HepG2 (cell line): ENCODE data around the gene ZBTB7A. TPM values are rescaled to one million over a fixed set of nuclear protein-coding genes. Genes with fewer than 3 reads are reported as not detected.

Source experiments
- ATRX ChIP-seq: sonication (generic); formaldehyde crosslinking; IDR thresholded peaks from 2 replicates; pipeline ENCODE4 v1.4.0; 2020; ENCODE audit warnings: missing genetic modification reagents, borderline replicate concordance
- CREB3 ChIP-seq: sonication (generic); formaldehyde crosslinking; IDR thresholded peaks from 2 replicates; pipeline ENCODE4 v1.5.0; 2020; ENCODE audit warnings: missing genetic modification reagents
- HNRNPUL1 ChIP-seq: fragments of 200-400 bp; formaldehyde crosslinking; IDR thresholded peaks from 2 replicates; pipeline ENCODE4 v1.6.1; 2017; ENCODE audit warnings: low read depth, mild to moderate bottlenecking, low read length, moderate library complexity
- RBFOX2 ChIP-seq: fragments of 200-400 bp; formaldehyde crosslinking; IDR thresholded peaks from 2 replicates; pipeline ENCODE4 v1.6.1; 2017; ENCODE audit warnings: low read depth, mild to moderate bottlenecking, low read length
- REPIN1 ChIP-seq: sonication (generic); formaldehyde crosslinking; IDR thresholded peaks from 2 replicates; pipeline ENCODE4 v1.8.0; 2022; ENCODE audit warnings: missing genetic modification reagents, low read depth, mild to moderate bottlenecking, borderline replicate concordance
- SNRNP70 ChIP-seq: fragments of 200-400 bp; formaldehyde crosslinking; IDR thresholded peaks from 2 replicates; pipeline ENCODE4 v1.6.1; 2017; ENCODE audit warnings: mild to moderate bottlenecking, low read depth, low read length, moderate library complexity
- SRSF1 ChIP-seq: fragments of 200-400 bp; formaldehyde crosslinking; optimal IDR thresholded peaks from 2 replicates; pipeline ENCODE3; 2017; ENCODE audit warnings: mild to moderate bottlenecking, low read depth, low read length, moderate library complexity
- TEF ChIP-seq: sonication (generic); formaldehyde crosslinking; IDR thresholded peaks from 2 replicates; pipeline ENCODE4 v1.5.0; 2020; ENCODE audit warnings: missing genetic modification reagents
- ZBTB1 ChIP-seq: sonication (generic); formaldehyde crosslinking; IDR thresholded peaks from 2 replicates; pipeline ENCODE4 v1.4.0; 2020; ENCODE audit warnings: missing genetic modification reagents, borderline replicate concordance
- polyA plus RNA-seq, 8 experiments: library from polyadenylated mRNA; depleted of rRNA in 3 of 8; stranded (reverse) in 7 of 8; unstranded in 1 of 8; fragments of >200 nt; fragmentation: Illumina TruSeq in 4 of 8; extraction: Trizol in 4 of 8; gene quantifications; 2 replicates each; pipeline versions ENCODE4 v1.2.1 to v1.2.3, GENCODE V29; 2011 to 2016; ENCODE audit warnings: low read depth in 4 of 8, missing spikeins in 1 of 8, mixed read lengths in 1 of 8; ENCODE audit not compliant: insufficient read depth in 1 of 8
- total RNA-seq, 5 experiments: library from RNA; depleted of rRNA; stranded (reverse); fragments of >200 nt; fragmentation: Illumina TruSeq; extraction: Trizol; gene quantifications; 2 replicates each; pipeline ENCODE4 v1.2.3, GENCODE V29; 2016; ENCODE audit warnings: low read depth in 1 of 5
- TF ChIP-seq, protein P1 (sequence below): sonication (generic); formaldehyde crosslinking; conservative IDR thresholded peaks from 2 replicates; pipeline ENCODE4 v1.4.0; 2020; ENCODE audit warnings: missing genetic modification reagents
- TF ChIP-seq, protein P2 (sequence below), 2 experiments: sonication (generic) in 1 of 2; formaldehyde crosslinking in 1 of 2; IDR thresholded peaks; 2 replicates each; pipeline versions ENCODE4 v1.5.1 to v1.6.1; 2011 to 2020; ENCODE audit warnings: borderline replicate concordance in 1 of 2, low read depth in 1 of 2, low read length in 1 of 2, mild to moderate bottlenecking in 1 of 2, missing genetic modification reagents in 1 of 2, moderate library complexity in 1 of 2

Gene ZBTB7A
- total and polyA plus RNA-seq, 2 of the 13 experiments (the other 11 are each of a cell fraction or from before 2014, with no cell fraction given) = 3.6 to 4.0 TPM

GRCh38 chr19:4031420-4031819 lies 35.3 kb downstream of the ZBTB7A start (continued):
- TF ChIP-seq TEF = no peak
- TF ChIP-seq RBFOX2 = no peak
- TF ChIP-seq REPIN1 = no peak
- TF ChIP-seq, protein P1, sequence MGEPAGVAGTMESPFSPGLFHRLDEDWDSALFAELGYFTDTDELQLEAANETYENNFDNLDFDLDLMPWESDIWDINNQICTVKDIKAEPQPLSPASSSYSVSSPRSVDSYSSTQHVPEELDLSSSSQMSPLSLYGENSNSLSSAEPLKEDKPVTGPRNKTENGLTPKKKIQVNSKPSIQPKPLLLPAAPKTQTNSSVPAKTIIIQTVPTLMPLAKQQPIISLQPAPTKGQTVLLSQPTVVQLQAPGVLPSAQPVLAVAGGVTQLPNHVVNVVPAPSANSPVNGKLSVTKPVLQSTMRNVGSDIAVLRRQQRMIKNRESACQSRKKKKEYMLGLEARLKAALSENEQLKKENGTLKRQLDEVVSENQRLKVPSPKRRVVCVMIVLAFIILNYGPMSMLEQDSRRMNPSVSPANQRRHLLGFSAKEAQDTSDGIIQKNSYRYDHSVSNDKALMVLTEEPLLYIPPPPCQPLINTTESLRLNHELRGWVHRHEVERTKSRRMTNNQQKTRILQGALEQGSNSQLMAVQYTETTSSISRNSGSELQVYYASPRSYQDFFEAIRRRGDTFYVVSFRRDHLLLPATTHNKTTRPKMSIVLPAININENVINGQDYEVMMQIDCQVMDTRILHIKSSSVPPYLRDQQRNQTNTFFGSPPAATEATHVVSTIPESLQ (CRISPR knock-in tag) = no peak
- no peak for TF ChIP-seq ZBTB1 (CRISPR knock-in tag)
- TF ChIP-seq, protein P2, sequence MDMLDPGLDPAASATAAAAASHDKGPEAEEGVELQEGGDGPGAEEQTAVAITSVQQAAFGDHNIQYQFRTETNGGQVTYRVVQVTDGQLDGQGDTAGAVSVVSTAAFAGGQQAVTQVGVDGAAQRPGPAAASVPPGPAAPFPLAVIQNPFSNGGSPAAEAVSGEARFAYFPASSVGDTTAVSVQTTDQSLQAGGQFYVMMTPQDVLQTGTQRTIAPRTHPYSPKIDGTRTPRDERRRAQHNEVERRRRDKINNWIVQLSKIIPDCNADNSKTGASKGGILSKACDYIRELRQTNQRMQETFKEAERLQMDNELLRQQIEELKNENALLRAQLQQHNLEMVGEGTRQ (IDR thresholded peaks at IDR 0.05; ENCODE audit: low read depth, low read length) = no peak
- TF ChIP-seq, protein P2 (CRISPR knock-in tag; IDR thresholded peaks at IDR 0.05; ENCODE audit: borderline replicate concordance) = no peak
- no peak for TF ChIP-seq SNRNP70
- TF ChIP-seq CREB3 (CRISPR knock-in tag) = no peak
- TF ChIP-seq HNRNPUL1 = no peak
- TF ChIP-seq SRSF1 = no peak
- no peak for TF ChIP-seq ATRX (CRISPR knock-in tag)
- TF ChIP-seq, all 625 proteins: peak for 0
